ENCODE data around the gene CERK. TPM values are rescaled to one million over a fixed set of nuclear protein-coding genes. Genes with fewer than 3 reads are reported as not detected.

CERK gene
- polyA plus RNA-seq, 1 donor from 2014 or later, result 57.4 TPM

DNA sequence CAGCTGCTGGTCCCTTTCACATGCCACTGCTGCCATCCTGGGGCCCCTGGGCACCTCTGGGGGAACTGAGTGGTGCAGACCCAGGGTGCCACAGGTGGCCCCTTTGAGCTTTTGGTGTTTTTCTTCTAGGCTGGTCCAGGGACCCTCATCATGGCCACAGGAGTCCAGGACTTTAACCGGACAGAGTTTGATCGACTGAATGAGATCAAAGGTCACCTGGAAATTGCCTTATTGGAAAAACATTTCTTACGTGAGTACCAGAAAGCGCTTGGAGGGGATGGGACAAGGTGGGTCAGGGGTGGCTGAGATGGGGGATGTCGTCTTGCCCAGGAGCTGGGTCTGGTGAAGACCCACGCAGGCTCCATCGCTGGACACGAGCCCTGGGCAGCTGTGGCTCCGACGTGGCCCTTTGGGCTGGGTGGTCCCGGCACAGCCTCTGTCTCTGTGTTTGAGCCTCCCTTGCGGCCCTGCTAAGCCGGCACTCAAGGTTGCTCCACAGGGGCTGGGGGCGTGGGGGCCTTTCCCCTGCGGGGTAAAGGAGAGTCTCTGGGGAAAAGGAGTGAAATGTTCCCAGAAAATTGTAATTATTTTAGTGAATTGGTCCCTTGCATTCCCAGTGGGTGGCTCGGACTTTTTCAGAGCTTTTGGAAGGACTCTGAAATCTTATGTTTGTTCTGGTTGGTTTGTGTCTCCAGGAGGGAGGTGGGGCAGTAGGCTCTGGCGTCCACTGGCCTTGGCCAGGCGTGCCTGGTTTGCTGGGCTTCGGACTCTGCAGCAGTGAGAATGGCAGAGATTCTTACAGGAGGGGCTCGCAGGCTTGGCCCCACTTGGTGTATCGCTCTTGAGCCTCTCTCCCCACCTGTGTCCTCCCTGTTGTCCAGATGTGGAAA lies 100.1 kb downstream of the CERK start:
- H3K36me3 ChIP-seq (ENCODE audit: insufficient read depth, low read length), result no peaks in the 10 kb centered on the region
- no peaks in the 10 kb centered on the region for H4K20me1 ChIP-seq (ENCODE audit: insufficient read depth)
- no peaks in the 10 kb centered on the region for H3K27me3 ChIP-seq (ENCODE audit: insufficient read depth, low read depth, low read length)
- H3K9me2 ChIP-seq (ENCODE audit: insufficient read depth, low read length), result no peaks in the 10 kb centered on the region
- no peaks in the 10 kb centered on the region for H3K9me3 ChIP-seq (ENCODE audit: low read length)
- no peaks in the 10 kb centered on the region for H3K79me2 ChIP-seq (replicated peaks; ENCODE audit: insufficient read depth, low read length)
- H3K4me2 ChIP-seq (ENCODE audit: low read length), result no peak overlapping the region
- no peak overlapping the region for H3K9ac ChIP-seq (ENCODE audit: low read length)
- TF ChIP-seq CTCF (IDR thresholded peaks at IDR 0.05; ENCODE audit: poor library complexity, severe bottlenecking) (no peak), EZH2 (IDR thresholded peaks at IDR 0.05; ENCODE audit: borderline replicate concordance, insufficient read depth, low read length, poor library complexity, severe bottlenecking) (no peak), EP300 (conservative IDR thresholded peaks at IDR 0.05; ENCODE audit: poor library complexity, severe bottlenecking) (no peak), TAF1 (IDR thresholded peaks at IDR 0.05; ENCODE audit: low read depth) (no peak), POLR2AphosphoS5 (IDR thresholded peaks at IDR 0.05) (no peak), MXI1 (conservative IDR thresholded peaks at IDR 0.05; ENCODE audit: poor library complexity, severe bottlenecking) (no peak), REST (IDR thresholded peaks at IDR 0.05; ENCODE audit: borderline replicate concordance) (no peak)
- no peak overlapping the region for H2AFZ ChIP-seq (ENCODE audit: low read depth, low read length)
- H3K4me3 ChIP-seq (ENCODE audit: low read length), result no peak overlapping the region
- no peaks in the 10 kb centered on the region for H3F3A ChIP-seq (ENCODE audit: insufficient read depth, low read length, poor library complexity, severe bottlenecking)
- no peak overlapping the region for H3K27ac ChIP-seq (ENCODE audit: low read length)

GRCh38 chr22:46636221-46637002 lies 101.6 kb downstream of the CERK start:
- Histone ChIP-seq H3K4me3 (ENCODE audit: low read length) (no peak overlapping the region), H3K27ac (ENCODE audit: low read length) (no peak overlapping the region), H3K79me2 (replicated peaks; ENCODE audit: insufficient read depth, low read length) (no peaks in the 10 kb centered on the region), H2AFZ (ENCODE audit: low read depth, low read length) (no peak overlapping the region), H4K20me1 (ENCODE audit: insufficient read depth) (no peaks in the 10 kb centered on the region), H3K4me2 (ENCODE audit: low read length) (no peak overlapping the region), H3K9me3 (ENCODE audit: low read length) (no peaks in the 10 kb centered on the region), H3K9me2 (ENCODE audit: insufficient read depth, low read length) (no peaks in the 10 kb centered on the region), H3K36me3 (ENCODE audit: insufficient read depth, low read length) (no peaks in the 10 kb centered on the region), H3K27me3 (ENCODE audit: insufficient read depth, low read depth, low read length) (no peaks in the 10 kb centered on the region), H3F3A (ENCODE audit: insufficient read depth, low read length, poor library complexity, severe bottlenecking) (no peaks in the 10 kb centered on the region), H3K9ac (ENCODE audit: low read length) (no peak overlapping the region)
- TF ChIP-seq EP300 (conservative IDR thresholded peaks at IDR 0.05; ENCODE audit: poor library complexity, severe bottlenecking) (no peak), EZH2 (IDR thresholded peaks at IDR 0.05; ENCODE audit: borderline replicate concordance, insufficient read depth, low read length, poor library complexity, severe bottlenecking) (no peak), SMC3 (conservative IDR thresholded peaks at IDR 0.05; ENCODE audit: poor library complexity) (no peak), CTCF (IDR thresholded peaks at IDR 0.05; ENCODE audit: poor library complexity, severe bottlenecking) (no peak), POLR2AphosphoS5 (IDR thresholded peaks at IDR 0.05) (no peak), TAF1 (IDR thresholded peaks at IDR 0.05; ENCODE audit: low read depth) (no peak), RAD21 (conservative IDR thresholded peaks at IDR 0.05) (no peak), REST (IDR thresholded peaks at IDR 0.05; ENCODE audit: borderline replicate concordance) (no peak), MXI1 (conservative IDR thresholded peaks at IDR 0.05; ENCODE audit: poor library complexity, severe bottlenecking) (no peak)
